Psoas muscle (tissue), 8 donors: Measurements from ENCODE around the gene SORBS2. TPM values are rescaled to one million over a fixed set of nuclear protein-coding genes. Genes with fewer than 3 reads are reported as not detected.

Experiments used
- ATAC-seq, 4 donors: fragments of 200-7000 bp; cut with Tn5 transposase; one replicate each; pipeline ENCODE4 v1.9.1; 2020; ENCODE audit warnings: moderate library complexity in 3 of 4, mild to moderate bottlenecking in 2 of 4
- DNase-seq, 2 donors: peaks; one replicate each; pipeline ENCODE4 v3.0.0-alpha.2; 2020
- H3K27ac ChIP-seq: fragments of 200-600 bp; one replicate; pipeline ENCODE4 v1.8.0; 2022
- H3K27me3 ChIP-seq, 3 donors: fragments of 200-600 bp in 1 of 3; one replicate each; pipeline versions ENCODE4 v1.6.1 to v1.8.0; 2013 to 2022; ENCODE audit warnings: low read length in 2 of 3, mild to moderate bottlenecking in 2 of 3, moderate library complexity in 1 of 3; ENCODE audit not compliant: insufficient read depth in 3 of 3
- H3K36me3 ChIP-seq, 2 donors: fragments of 200-600 bp in 1 of 2; one replicate each; pipeline versions ENCODE4 v1.6.1 to v1.8.0; 2013 to 2022; ENCODE audit warnings: low read depth in 1 of 2, mild to moderate bottlenecking in 1 of 2, moderate library complexity in 1 of 2; ENCODE audit not compliant: insufficient read depth in 1 of 2
- H3K4me1 ChIP-seq: fragments of 200-600 bp; one replicate; pipeline ENCODE4 v1.8.0; 2022
- H3K4me3 ChIP-seq: fragments of 200-600 bp; one replicate; pipeline ENCODE4 v1.8.0; 2022; ENCODE audit warnings: mild to moderate bottlenecking
- H3K9me3 ChIP-seq: fragments of 200-600 bp; one replicate; pipeline ENCODE4 v1.8.0; 2022
- WGBS, 3 donors: extraction: QIAGEN DNeasy Blood & Tissue Kit; methylation state at CpG; one replicate each; pipeline versions ENCODE4 v1.1.6 to v1.1.7; 2013; 5-methylcytosine and 5-hydroxymethylcytosine counted together
- intact Hi-C, 2 donors: fragments of 100-400 bp; cut with DNase I; formaldehyde crosslinking; loops; one replicate each; pipeline versions ENCODE4 v1.11.0 to v1.14.2; 2022
- polyA plus RNA-seq, 3 donors: library from polyadenylated mRNA; stranded (reverse); fragments of 200-250 nt; gene quantifications; one replicate each; pipeline ENCODE4 v1.2.3, GENCODE V29; 2013
- total RNA-seq, 4 donors: library from RNA; stranded (reverse); fragmentation: NEBNext Ultra II Directional in 2 of 4; extraction: Animal tissue kit (Norgen Biotek cat#: 25700) in 2 of 4; gene quantifications; one replicate each; pipeline versions ENCODE4 v1.2.1 to v1.2.4, GENCODE V29; 2021 to 2023
- TF ChIP-seq, protein P1 (sequence below): fragments of 200-600 bp; IDR thresholded peaks from one replicate; pipeline ENCODE4 v1.8.0; 2022; ENCODE audit warnings: antibody characterized with exemption
- donor health status: healthy with polysubstance abuse.
- donor health status: DM: no; HTN: no; CAD: no; lungs with moderate emphysema.
- donor health status: Bipolar disorder and iron deficiency.
- donor health status: healthy.
- donor health status: DM: yes; HTN: yes; CAD: no.
- donor health status: DM: no; HTN: no; CAD: no.
- donor health status: DM: no; HTN: no; CAD: no.
- donor health status: DM: yes; HTN: yes; CAD: no.

The SORBS2 gene
- total and polyA plus RNA-seq, 7 donors = 2.5 to 30.4 (median 7.2) TPM

DNA sequence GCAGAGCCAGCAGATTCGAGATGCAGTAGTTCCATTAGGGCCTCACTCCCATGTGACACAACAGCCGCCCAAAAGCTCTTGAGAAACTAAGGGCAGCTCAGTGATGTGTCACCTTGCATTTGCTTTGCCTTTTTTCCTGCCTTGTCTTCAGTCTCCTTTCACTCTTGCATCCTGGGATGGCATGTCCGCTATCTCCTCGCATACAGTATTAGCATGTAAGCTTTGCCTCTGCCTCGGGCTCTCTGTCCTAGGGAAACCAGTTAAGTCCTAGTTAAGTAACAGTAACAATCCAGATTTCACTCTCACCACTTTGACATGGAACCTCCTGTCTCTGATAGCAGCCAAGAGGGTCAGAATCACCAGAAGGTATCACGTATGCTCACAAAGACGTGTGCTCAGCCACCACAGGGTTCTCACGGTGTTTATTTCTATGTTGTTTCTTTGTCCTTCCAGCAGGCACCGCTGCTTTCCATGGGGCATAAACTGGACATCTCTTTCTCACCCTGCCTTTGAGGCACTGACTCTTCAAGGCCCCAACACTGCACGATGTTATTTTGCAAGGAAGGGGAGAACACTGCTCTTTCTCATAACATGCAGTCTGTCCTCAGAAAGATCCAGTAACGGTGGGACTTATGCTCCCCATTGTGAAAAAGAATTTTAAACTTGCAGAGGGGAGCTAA is 26.7 kb upstream of the SORBS2 start:
- no peak for DNase-seq
- 69 to 78% (median 71%) methylated on average over 11 of the region's 11 CpGs for WGBS, 3 donors
- no peaks in the 10 kb centered on the region for H3K9me3 ChIP-seq
- no peaks in the 10 kb centered on the region for H3K27me3 ChIP-seq
- H3K4me3 ChIP-seq = no peak overlapping the region
- peak in 2 of 4 donors; percentile 12 to 23 for ATAC-seq
- TF ChIP-seq, protein P1, sequence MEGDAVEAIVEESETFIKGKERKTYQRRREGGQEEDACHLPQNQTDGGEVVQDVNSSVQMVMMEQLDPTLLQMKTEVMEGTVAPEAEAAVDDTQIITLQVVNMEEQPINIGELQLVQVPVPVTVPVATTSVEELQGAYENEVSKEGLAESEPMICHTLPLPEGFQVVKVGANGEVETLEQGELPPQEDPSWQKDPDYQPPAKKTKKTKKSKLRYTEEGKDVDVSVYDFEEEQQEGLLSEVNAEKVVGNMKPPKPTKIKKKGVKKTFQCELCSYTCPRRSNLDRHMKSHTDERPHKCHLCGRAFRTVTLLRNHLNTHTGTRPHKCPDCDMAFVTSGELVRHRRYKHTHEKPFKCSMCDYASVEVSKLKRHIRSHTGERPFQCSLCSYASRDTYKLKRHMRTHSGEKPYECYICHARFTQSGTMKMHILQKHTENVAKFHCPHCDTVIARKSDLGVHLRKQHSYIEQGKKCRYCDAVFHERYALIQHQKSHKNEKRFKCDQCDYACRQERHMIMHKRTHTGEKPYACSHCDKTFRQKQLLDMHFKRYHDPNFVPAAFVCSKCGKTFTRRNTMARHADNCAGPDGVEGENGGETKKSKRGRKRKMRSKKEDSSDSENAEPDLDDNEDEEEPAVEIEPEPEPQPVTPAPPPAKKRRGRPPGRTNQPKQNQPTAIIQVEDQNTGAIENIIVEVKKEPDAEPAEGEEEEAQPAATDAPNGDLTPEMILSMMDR = no peak
- H3K36me3 ChIP-seq = no peaks in the 10 kb centered on the region
- intact Hi-C loops = no loop called here
- peaks cover 9% of the 10 kb centered on the region for H3K4me1 ChIP-seq
- H3K27ac ChIP-seq = peak overlapping the region; percentile 48

DNA sequence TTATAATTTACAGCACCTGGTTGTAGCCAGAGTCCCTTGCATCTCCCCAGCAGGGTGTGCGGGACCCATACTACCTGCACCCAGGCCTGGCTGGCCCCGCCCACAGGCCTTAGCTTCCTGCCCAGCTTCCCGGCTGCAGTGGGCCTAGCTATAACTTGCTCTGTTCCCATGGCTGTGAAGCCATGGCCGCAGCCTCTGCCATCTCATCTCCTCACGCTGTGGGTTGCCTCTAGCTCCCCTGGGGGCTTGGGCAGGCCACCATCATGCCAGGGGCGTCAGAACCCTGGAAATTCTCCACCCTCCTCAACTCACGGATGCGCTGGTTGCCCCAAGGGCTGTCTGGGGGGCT is 26.1 kb upstream of the SORBS2 start:
- 93 to 99% (median 96%) methylated on average over 8 of the region's 8 CpGs for WGBS, 3 donors
- Histone ChIP-seq H3K27ac (peak overlapping the region; percentile 48), H3K27me3 (no peaks in the 10 kb centered on the region), H3K36me3 (no peaks in the 10 kb centered on the region), H3K9me3 (no peaks in the 10 kb centered on the region), H3K4me1 (peaks cover 9% of the 10 kb centered on the region), H3K4me3 (no peak overlapping the region)
- ATAC-seq (no peak), DNase-seq (no peak)
- intact Hi-C loops = no loop called here
- TF ChIP-seq, protein P1 = no peak

DNA sequence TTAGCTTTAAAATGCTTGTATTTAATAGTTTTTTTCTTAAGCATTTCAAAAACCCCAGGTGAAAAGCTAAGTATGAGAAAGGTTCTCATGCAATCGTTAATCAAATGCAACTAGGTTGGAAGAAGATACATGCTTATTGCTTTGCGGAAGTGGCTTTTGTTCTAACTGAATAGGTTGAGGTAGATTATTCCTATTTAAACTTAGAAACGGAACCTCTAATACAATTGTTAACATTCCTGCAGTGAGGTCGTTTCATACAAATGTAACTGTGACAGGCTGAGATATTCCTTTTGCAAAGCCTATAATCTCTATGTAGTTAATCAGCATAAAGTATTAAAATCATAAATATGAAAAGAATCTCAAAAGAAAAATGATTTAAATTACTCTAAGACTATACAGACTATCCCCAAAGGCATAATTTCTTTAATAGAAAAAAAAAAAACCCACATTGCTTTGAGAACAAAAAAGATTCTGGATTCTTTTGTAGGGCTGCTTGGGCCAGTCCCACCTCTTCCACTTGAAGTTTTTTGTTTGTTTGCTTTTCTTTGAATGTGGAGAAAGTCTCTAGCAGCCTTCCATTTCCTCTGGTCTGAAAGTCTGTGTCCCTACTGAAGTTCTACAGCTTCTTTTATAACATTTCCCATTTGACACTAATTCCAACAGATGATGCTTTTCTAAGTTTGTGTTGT is 25.6 kb upstream of the SORBS2 start:
- TF ChIP-seq, protein P1 = no peak
- Histone ChIP-seq H3K27me3 (no peaks in the 10 kb centered on the region), H3K4me3 (no peak overlapping the region), H3K36me3 (no peaks in the 10 kb centered on the region), H3K9me3 (no peaks in the 10 kb centered on the region), H3K27ac (no peak overlapping the region), H3K4me1 (peaks cover 9% of the 10 kb centered on the region)
- DNase-seq (no peak), ATAC-seq (no peak)
- WGBS, 3 donors = 64 to 75% (median 74%) methylated on average over 4 of the region's 4 CpGs
- intact Hi-C loops = no loop called here

DNA sequence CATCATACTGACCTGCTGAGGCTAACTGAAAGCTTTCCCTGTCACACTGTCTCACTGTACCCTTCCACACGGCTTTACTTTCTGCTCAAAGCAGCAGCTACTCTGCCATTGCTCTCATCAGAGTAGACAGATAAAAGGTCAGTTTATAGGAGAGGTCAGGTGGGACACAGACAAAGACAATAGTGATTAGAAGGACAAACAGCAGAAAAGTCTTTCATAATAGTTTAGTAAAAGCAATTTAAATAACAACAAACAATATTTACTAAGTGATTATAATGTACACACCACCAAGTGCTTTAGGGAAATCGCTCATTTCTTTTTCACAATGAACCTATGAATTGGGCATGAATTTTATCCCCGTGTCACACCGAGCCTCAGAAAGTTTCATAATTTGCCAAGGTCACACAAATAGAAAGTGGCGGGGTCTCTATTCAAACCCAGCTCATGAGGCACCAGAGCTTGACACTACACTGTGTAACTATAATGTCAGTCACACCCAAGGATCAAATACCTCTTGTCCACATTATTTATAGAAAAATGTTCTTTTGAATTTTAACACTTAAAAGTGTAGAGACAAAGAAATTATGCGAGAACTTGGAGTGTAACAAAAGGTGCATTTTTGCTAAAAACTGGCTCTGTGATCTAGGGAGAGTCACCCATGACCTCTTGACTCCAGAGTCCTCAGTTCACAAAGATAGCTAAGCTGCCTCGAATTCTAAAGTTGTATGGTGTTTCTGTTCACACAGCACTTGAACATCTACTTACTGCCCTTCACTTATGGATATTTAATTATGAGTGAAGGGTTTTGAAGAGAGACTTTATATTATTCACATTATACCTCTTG is 24.5 kb upstream of the SORBS2 start:
- Histone ChIP-seq H3K27ac (no peak overlapping the region), H3K27me3 (no peaks in the 10 kb centered on the region), H3K4me1 (peaks cover 9% of the 10 kb centered on the region), H3K36me3 (no peaks in the 10 kb centered on the region), H3K4me3 (no peak overlapping the region), H3K9me3 (no peaks in the 10 kb centered on the region)
- ATAC-seq (no peak), DNase-seq (no peak)
- intact Hi-C loops = no loop called here
- TF ChIP-seq, protein P1 = no peak
- 54 to 67% (median 60%) methylated on average over 7 of the region's 7 CpGs for WGBS, 3 donors
